ENCODE measurements around the gene FLAD1. TPM values are rescaled to one million over a fixed set of nuclear protein-coding genes. Genes with fewer than 3 reads are reported as not detected.
A peak's percentile ranks its signal among the peaks of the same experiment; 100 is the strongest.

The FLAD1 gene
- total RNA-seq, 1 donor from 2014 or later, result 69.0 TPM

GRCh38 chr1:154937085-154937987, 45.8 kb upstream of the FLAD1 start:
- Mint-ChIP-seq H3K36me3 (ENCODE audit: low read depth) (peaks cover 15% of the 10 kb centered on the region), H3K27me3 (no peaks in the 10 kb centered on the region), H3K4me1 (peaks cover 65% of the 10 kb centered on the region), H3K9me3 (no peaks in the 10 kb centered on the region), H3K27ac (peak overlapping the region; percentile 100), H3K4me3 (peak overlapping the region; percentile 98)
- peak; percentile 86 for DNase-seq
- TF ChIP-seq CTCF (IDR thresholded peaks at IDR 0.05), result no peak
- CTCF ChIA-PET, result interaction anchor here (1.1 to 2.4 kb wide), 9 partner anchors 8 to 378 kb away, joined by 3 to 10 read pairs (median 6); partner anchors contain the start of genes ADAM15, FLAD1, PBXIP1 and PYGO2
- intact Hi-C loops (cut with micrococcal nuclease), result loop anchor here (1.0 to 10.0 kb wide), 8 partner anchors 19 to 379 kb away; partner anchors contain the start of genes ADAR, CKS1B, PBXIP1 and PYGO2
- POLR2A ChIA-PET, result interaction anchor here (0.5 to 3.2 kb wide), 25 partner anchors 7 to 947 kb away, joined by 3 to 52 read pairs (median 5); partner anchors contain the start of genes CKS1B, EFNA4, FLAD1 and KCNN3
- ATAC-seq (ENCODE audit: low read depth), result peak; percentile 78

DNA sequence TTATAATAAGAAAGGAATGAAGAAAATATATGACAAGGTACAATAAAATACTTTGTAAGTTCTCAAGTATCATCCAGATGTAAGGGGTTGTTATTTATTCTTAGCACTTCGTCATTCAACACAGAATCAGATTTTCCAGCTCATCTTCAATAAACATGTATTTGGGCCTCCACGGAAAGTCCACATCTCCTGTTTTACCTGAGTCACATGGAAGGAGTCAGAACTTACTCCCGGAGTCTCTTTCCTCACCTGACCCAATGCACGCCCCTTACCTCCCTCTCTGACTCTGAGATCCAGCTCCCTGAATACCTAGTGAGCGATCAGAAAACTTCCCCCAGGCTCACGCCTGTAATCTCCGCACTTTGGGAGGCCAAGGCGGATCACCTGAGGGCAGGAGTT, 45.2 kb upstream of the FLAD1 start:
- H3K36me3 Mint-ChIP-seq (ENCODE audit: low read depth), result peaks cover 15% of the 10 kb centered on the region
- no peaks in the 10 kb centered on the region for H3K9me3 Mint-ChIP-seq
- TF ChIP-seq CTCF (IDR thresholded peaks at IDR 0.05), result no peak
- peak overlapping the region; percentile 98 for H3K4me3 Mint-ChIP-seq
- DNase-seq (no peak), ATAC-seq (ENCODE audit: low read depth) (no peak)
- ChIA-PET CTCF (interaction anchor here (1.9 kb wide), 1 partner anchor 378 kb away, joined by 7 read pairs; no protein-coding TSS in a partner anchor), POLR2A (interaction anchor here (0.6 to 3.2 kb wide), 6 partner anchors 15 to 89 kb away, joined by 3 to 52 read pairs (median 5); partner anchors contain the start of genes CKS1B, PBXIP1, PYGO2 and SHC1)
- intact Hi-C loops (cut with micrococcal nuclease), result loop anchor here (1.0 to 10.0 kb wide), 8 partner anchors 18 to 380 kb away; partner anchors contain the start of genes ADAR, CKS1B, PBXIP1 and PYGO2
- H3K27me3 Mint-ChIP-seq, result no peaks in the 10 kb centered on the region
- H3K4me1 Mint-ChIP-seq, result peaks cover 72% of the 10 kb centered on the region
- peak overlapping the region; percentile 100 for H3K27ac Mint-ChIP-seq

DNA sequence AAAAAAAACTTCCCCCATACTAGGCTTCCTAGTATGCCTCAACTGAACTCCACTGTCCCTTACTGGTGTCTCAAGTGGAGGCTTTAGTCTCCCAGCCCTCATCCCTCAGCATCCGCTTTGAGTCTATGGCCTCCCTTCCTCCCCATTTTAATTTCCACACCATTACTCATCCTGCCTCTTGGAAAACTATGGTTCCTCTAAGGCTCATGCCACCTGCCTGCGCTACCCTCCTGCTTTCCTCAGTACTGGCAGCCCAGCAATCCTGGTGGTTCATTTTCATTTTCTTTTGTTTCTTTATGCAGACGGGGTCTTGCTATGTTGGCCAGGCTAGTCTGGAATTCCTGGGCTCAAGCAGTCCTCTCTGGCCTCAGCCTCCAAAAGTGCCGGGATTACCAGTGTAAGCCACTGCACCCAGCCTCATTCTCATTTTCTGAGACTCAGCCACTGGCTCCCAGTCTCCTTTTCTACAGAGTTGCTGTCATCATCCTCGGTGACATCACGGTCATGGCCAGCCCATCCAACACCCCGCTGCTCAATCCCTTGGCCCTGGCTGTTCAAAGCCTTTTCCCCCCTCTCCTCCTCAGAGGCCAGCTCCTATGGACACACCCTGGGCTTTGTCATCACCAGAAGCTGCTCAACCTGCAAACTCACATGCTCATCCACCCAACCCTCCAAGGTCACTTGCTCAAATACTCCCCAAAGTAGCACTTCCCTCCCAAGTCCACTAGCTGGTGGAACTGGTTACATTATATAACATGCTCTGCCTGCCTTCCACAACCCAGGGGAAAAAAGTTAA, 44.3 kb upstream of the FLAD1 start:
- H3K9me3 Mint-ChIP-seq, result no peaks in the 10 kb centered on the region
- TF ChIP-seq CTCF (IDR thresholded peaks at IDR 0.05), result no peak
- peaks cover 13% of the 10 kb centered on the region for H3K36me3 Mint-ChIP-seq (ENCODE audit: low read depth)
- no peak for DNase-seq
- intact Hi-C loops (cut with micrococcal nuclease), result loop anchor here (10.0 kb wide), 1 partner anchor 74 kb away; no protein-coding TSS in a partner anchor
- CTCF ChIA-PET, result no interaction called here
- POLR2A ChIA-PET, result interaction anchor here (0.7 kb wide), 1 partner anchor 23 kb away, joined by 3 read pairs; the partner anchor contains the start of gene PYGO2
- peaks cover 79% of the 10 kb centered on the region for H3K4me1 Mint-ChIP-seq
- H3K4me3 Mint-ChIP-seq, result peak overlapping the region; percentile 45
- H3K27ac Mint-ChIP-seq, result peak overlapping the region; percentile 71
- no peaks in the 10 kb centered on the region for H3K27me3 Mint-ChIP-seq
- no peak for ATAC-seq (ENCODE audit: low read depth)

DNA sequence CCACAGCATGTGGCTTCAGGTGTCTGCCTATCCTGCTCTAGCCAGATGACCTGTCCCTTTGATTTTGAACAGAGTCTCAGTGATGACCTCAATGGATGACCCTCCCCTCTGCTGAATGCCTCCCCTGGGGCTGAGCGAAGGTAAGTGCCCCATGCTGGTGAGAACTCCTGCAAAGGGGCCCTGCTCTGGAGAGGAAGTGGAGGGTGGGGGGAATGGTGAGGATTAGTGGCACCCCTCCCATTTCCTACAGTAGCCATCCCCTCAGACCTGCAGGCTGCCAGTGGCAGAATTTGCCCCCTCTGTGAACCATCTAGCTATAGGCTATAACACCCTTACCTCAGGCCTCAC, 43.0 kb upstream of the FLAD1 start:
- Mint-ChIP-seq H3K27ac (peak overlapping the region; percentile 52), H3K4me3 (no peak overlapping the region), H3K4me1 (peaks cover 88% of the 10 kb centered on the region), H3K9me3 (no peaks in the 10 kb centered on the region), H3K36me3 (ENCODE audit: low read depth) (peaks cover 13% of the 10 kb centered on the region), H3K27me3 (no peaks in the 10 kb centered on the region)
- TF ChIP-seq CTCF (IDR thresholded peaks at IDR 0.05), result no peak
- ChIA-PET CTCF (interaction anchor here (1.3 to 1.5 kb wide), 2 partner anchors 62 to 78 kb away, joined by 4 read pairs; no protein-coding TSS in a partner anchor), POLR2A (interaction anchor here (0.6 to 2.1 kb wide), 5 partner anchors 12 to 77 kb away, joined by 3 to 11 read pairs (median 3); partner anchors contain the start of gene FLAD1)
- intact Hi-C loops (cut with micrococcal nuclease), result no loop called here
- no peak for ATAC-seq (ENCODE audit: low read depth)
- DNase-seq, result no peak

Measured in activated B cell treated with CpG ODN at 0.5 μM for 24 hours (primary cell).